Fibroblast of the aortic adventitia (primary cell): ENCODE data around the gene HS2ST1. TPM values are rescaled to one million over a fixed set of nuclear protein-coding genes. Genes with fewer than 3 reads are reported as not detected.
"Not testable (repeated sequence)": the region's sequence is repeated elsewhere in the genome, so short reads cannot be mapped to it uniquely, and the experiment has no call there.

ENCODE experiments used
- DNase-seq: peaks from one replicate; pipeline ENCODE4 v3.0.0-alpha.2; 2010; ENCODE audit warnings: low read depth
- H3K4me3 ChIP-seq: 2 replicates; pipeline ENCODE4 v1.5.1; 2011; ENCODE audit warnings: low read depth, mild to moderate bottlenecking, control low read depth, low read length, moderate library complexity
- total RNA-seq: library from RNA; depleted of rRNA; stranded (reverse); fragments of >200 nt; gene quantifications from 2 replicates; pipeline ENCODE4 v1.2.3, GENCODE V29; 2012; ENCODE audit warnings: low replicate concordance
- TF ChIP-seq, protein P1 (sequence below): IDR thresholded peaks from 2 replicates; pipeline ENCODE4 v1.5.1; 2011; ENCODE audit warnings: mild to moderate bottlenecking, low read length, control low read depth, inconsistent platforms; ENCODE audit not compliant: insufficient read depth

HS2ST1 gene
- total RNA-seq, 1 donor, result 51.0 TPM

DNA sequence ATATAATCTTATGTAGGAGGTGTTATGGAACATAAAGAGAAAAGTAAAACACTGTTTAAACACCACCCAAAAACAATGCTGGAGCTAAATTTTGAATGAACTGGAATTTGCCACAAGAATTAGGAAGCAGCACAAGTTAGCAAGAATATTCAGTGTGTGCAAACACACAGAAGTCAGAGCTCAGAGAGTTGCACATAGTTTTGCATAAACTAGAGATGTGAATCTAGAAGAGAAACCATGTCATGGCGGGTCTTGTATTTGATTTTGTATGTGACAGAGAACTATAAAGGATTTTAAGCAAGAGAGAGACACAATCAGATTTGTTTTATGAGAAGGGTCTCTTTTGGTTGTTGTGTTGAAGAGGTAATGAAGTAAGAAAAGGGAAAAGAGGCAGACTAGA is 38.7 kb upstream of the HS2ST1 start:
- no peak overlapping the region for H3K4me3 ChIP-seq
- DNase-seq, result no peak
- TF ChIP-seq, protein P1, sequence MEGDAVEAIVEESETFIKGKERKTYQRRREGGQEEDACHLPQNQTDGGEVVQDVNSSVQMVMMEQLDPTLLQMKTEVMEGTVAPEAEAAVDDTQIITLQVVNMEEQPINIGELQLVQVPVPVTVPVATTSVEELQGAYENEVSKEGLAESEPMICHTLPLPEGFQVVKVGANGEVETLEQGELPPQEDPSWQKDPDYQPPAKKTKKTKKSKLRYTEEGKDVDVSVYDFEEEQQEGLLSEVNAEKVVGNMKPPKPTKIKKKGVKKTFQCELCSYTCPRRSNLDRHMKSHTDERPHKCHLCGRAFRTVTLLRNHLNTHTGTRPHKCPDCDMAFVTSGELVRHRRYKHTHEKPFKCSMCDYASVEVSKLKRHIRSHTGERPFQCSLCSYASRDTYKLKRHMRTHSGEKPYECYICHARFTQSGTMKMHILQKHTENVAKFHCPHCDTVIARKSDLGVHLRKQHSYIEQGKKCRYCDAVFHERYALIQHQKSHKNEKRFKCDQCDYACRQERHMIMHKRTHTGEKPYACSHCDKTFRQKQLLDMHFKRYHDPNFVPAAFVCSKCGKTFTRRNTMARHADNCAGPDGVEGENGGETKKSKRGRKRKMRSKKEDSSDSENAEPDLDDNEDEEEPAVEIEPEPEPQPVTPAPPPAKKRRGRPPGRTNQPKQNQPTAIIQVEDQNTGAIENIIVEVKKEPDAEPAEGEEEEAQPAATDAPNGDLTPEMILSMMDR, result no peak

DNA sequence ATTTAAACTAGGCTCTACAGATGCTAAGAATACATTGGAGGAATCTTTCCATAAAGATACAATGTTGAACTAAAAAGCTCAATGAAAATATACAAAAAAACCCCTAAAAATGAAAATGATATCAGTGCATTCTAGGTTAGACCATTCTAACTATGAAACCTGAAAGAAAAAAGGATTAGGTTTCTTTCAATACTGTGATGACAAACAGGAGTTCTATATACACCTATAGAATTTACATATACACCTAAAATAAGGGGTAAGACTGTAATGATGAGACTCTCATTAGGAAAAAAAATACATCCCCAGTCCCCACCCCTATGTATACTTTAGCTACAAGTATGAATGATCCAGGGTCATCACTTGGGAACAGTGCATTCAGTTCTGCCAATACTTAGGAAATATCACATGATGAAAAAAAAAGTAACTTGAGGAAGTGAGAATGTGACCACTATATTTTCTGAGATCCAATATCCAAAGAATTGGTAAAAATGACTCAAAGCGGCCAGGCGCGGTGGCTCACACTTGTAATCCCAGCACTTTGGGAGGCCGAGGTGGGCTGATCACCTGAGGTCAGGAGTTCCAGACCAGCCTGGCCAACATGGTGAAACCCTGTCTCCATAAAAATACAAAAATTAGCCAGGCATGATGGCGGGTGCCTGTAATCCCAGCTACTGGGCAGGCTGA is 26.8 kb upstream of the HS2ST1 start:
- no peak overlapping the region for H3K4me3 ChIP-seq
- no peak for DNase-seq
- TF ChIP-seq, protein P1, result no peak

DNA sequence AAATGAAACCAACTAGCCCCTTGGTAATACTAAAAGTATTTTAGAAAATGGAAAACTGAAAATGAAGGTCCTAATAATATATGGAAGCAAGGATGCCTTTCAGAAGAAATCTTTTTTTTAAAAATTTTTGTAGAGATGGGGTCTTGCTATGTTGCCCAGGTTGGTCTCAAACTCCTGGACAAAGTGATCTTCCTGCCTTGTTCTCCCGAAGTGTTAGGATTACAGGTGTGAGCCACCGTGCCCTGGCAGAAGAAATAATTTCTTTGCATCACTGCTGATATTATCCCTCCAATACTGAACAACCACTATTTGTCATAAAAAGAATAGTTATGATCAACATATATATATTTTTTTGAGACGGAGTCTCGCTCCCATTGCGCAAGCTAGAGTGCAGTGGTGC is 26.1 kb upstream of the HS2ST1 start:
- no peak for DNase-seq
- TF ChIP-seq, protein P1, result no peak
- no peak overlapping the region for H3K4me3 ChIP-seq

DNA sequence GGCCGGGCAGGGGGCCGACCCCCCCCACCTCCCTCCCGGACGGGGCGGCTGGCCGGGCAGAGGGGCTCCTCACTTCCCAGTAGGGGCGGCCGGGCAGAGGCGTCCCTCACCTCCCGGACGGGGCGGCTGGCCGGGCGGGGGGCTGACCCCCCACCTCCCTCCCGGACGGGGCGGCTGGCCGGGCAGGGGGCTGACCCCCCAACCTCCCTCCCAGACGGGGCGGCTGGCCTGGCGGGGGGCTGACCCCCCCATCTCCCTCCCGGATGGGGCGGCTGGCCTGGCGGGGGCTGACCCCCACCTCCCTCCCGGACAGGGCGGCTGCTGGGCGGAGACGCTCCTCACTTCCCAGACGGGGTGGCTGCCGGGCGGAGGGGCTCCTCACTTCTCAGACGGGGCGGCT is 15.0 kb upstream of the HS2ST1 start:
- not testable (repeated sequence) for H3K4me3 ChIP-seq, DNase-seq

DNA sequence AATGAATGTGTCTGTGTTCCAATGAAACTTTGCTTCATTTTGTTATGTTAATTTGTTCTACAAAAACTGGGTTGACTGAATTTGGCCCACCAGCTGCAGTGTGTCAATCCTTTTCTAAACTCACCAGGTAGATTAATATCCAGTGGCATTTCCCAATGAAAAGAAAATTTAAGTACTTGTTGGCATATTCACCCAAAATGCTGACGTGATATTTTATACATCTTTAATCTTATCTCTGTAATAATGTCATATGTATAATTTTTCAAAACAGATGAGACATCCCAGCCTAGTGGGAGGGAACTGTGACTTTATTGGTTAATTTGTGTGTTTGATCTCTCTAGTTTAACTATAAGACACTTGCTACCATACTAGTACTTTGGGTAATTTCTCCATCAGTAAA is 8.6 kb upstream of the HS2ST1 start:
- TF ChIP-seq, protein P1, result no peak
- no peak overlapping the region for H3K4me3 ChIP-seq
- no peak for DNase-seq

DNA sequence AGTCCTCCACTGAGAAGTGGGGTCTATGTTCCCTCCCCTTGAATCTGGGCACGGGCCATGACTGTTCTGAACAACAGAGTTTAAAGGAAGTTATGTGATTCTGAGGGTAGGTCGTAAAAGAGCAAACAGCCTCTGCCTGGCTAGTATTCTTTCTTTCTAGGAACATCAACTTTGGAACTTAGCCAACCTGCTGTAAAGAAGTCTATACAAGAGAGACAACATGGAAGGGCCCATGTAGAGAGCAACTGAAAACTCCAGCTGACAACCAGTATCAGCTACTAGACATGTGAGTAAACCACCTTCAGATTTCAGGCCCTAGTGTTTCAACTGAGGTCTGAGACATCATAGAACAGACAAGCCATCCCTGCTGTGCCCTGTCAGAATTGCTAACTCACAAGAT is 8.0 kb upstream of the HS2ST1 start:
- H3K4me3 ChIP-seq, result no peak overlapping the region
- no peak for DNase-seq
- TF ChIP-seq, protein P1, result no peak

DNA sequence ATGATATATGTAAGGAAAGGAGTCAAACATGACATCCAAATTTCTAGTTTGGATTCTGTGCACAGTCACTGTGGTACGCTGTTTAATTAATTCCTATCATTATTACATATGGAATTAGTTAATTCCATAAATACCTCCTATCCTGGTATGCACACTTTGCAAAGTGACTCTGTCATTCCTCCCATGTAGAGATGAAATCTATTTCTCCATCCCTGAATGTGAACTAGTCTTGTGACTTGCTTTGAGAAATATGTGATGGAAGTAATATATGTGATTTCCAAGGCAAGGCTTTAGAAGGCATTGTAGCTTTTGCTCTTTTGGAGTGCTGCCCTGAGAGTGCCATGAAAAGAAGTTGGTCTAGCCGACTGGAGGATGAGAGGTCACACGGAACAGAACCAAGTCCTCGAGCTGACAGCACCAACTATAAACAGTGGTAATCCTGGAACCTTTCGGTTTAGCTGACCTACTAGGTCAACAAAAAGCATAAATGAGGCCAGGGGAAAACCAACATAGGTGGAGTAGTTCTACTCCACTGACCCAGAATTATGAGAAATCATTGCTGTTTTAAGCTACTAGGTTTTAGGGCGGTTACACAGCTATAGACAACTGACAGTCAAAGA is 2.0 kb upstream of the HS2ST1 start:
- peak overlapping the region; percentile 100 for H3K4me3 ChIP-seq
- peak; percentile 22 for DNase-seq
- TF ChIP-seq, protein P1, result no peak
